GM10847 (cell line): ENCODE measurements around the gene FAM131C.

Experiments
- POLR2A ChIP-seq: IDR thresholded peaks from 2 replicates; pipeline ENCODE4 v1.6.1; 2011; ENCODE audit not compliant: insufficient read length; ENCODE audit errors: extremely low read depth

FAM131C gene

DNA sequence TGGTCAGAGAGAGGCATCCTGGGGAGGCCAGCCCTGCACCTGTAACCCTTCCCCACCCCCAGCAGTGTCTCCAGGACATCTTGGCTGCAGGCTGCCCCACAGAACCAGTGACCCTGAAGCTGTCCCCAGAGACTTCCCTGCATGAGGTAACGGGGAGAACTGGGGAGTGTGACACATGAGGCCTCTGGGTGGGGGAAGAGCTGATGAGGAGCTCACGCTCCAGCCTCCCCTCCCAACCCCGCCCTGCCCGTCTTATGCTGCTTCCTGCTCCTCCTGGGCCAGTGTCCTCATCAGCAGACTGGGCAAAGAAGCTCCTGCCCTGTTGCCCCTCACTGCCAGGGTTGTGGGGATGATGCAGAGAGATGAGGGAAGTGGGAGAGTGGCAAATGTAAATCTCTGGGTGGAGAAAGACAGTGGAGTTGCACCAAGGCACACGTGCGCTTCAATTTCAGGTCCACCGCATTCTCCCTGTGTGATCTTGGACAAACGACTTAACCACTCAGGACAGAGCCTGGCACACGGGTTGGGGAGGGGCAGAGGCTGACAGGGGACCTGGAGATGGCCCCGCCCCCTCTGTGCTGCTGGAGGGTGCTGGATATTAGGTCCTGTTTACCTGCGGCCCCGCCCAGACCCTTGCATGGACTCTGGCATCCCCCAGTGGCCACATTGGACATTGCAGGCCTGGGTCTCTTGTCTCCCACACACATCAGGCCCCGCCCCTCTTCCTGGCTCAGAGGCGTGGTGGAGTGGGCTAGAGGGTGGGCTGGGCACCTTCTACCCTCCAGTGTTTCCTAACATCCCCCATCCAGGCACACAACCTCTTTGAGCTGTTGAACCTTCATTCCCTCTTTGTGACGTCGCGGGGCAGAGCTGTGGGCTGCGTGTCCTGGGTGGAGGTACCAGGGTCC is 17.6 kb downstream of the FAM131C start:
- no peak for TF ChIP-seq POLR2A

DNA sequence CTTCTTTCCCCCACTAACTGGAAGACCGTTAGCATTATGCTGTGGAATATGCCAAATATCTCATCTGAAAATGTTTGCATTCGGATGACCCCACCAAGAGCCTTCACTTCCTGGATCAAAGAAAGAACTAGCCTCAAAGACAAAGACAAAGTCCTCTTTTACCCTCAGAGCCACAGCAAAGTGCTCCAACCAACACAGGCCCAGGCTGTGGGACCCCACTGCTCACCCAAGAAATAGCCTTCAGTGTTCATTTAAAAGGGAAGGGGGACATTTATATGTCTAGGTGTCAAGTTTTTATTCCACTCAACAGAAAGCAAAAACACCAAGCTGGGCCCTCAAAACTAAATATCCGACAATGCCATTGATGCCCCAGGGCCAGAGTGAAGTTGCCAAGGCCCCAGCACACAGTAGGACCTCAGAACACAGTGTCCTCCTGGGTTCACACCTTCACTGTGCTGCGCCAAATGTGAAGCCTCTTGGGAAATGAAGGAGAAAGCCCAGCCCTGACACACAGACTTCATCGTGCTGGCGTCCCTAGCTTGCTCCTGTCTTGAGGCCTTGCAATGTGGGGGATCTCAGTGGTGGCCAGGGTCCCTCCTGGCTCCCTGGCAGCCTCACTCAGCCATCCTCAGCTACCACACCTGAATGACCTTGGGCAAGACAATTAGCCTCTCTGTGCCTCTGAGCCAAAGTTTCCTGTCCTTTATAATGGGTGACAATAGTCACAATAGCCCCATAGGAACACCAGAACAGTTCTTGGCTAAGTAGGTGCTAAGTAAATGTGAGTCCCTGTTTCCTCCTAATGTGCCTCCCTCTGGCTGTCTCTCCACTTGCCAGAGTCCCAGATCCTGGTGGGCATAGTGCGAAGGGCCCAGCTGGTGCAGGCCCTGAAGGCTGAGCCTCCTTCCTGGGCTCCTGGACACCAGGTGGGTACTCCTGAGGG is 18.6 kb downstream of the FAM131C start:
- no peak for TF ChIP-seq POLR2A

DNA sequence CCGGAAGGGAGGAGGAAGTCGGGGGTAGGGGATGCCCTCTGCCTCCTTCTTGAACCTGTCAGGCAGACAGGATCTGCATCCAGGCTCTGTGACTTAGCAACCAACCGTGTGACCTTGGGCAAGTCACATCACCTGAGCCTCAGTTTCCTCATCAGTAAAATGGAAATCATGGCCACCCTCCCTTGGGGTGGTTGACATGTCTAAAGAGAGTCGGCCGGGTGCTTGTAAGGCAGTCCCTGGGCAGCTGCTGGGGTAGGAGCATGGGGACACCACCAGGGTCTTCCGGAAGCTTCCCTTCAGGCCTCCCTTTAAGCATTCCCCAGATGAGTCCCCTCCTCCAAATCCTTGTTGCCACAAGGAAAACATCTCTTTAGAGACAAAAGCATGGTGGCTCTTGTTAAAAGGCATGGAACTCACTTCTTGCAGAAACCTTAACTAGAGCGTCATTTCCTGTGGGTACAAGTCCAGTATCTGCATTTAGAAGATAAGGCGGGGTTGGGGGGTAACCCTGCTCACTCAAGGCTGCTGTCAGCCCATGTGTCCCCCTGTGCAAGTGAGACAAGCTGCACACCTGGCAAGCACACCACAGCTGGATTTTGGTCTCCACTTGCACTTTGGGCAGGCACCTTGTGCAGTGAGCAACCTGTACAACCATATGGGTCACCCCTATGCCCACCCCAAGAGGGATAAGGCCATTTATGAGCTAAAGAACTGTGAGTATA is 19.5 kb downstream of the FAM131C start:
- no peak for TF ChIP-seq POLR2A

DNA sequence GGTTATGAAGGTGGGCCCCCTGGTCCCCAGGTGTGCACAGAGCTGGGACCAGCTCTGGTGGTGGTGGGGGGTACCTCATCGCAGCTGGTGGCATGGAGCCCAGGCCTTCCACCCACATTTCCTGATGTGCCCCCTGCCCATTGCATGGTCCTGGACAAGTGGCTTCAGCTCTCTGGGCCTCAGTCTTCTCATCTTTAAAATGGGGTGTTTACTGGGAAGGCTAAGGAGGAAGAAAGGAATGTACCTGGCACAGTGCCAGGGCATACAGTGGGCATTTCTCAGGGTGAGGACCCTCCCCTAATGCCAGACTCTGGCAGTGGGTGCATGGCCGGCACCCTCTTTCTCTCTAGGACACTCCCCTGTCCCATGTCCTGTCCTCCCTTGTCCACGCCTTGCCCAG is 22.4 kb downstream of the FAM131C start:
- TF ChIP-seq POLR2A = no peak

DNA sequence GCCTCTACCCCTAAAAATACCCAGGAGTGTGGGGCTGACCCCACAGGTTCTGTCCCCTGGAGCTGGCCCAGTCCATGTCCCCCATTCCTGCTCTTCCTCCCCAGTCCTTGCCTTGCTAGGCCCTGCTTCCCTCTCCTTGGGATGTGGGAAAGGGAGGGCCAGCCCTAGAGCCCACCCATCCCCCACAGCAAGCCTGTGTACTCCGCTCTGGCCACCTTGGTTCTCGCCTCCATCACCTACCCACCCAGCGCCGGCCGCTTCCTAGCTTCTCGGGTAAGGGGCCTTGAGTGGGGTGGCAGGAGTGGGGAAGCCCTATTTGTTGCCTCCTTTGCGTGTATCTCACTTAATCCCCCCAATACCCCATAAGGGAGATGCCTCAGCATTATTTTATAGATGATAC is 23.1 kb downstream of the FAM131C start:
- TF ChIP-seq POLR2A = no peak

DNA sequence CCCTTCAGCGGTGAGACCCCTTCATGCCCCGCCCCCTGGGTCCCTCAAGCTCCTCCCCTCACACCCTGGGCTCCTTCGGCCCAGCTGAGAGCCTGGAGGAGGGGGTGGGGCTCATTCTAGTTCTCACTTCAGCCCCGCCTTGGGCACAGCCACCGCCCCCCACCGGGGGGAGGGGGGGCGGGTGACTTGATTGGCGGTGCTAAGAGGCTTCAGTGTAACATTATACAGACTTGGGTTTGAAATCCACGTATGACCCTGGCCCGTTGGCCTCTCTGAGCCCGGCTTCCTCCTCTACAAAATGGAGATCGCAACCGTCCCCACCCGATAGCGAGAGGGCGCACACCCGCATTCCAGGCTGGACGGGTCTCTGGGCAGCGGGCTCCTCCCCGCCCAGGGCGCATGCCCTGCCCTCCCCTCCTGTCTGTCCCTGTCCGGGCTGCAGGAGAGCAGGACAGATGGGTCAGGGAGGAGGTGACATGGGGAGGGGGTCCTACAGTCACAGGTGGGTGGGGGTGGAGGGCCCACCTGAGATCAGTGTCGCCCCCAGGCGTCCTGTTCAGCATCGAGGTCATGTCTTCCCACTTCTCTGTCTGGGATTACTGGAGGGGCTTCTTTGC is 24.8 kb downstream of the FAM131C start:
- no peak for TF ChIP-seq POLR2A

DNA sequence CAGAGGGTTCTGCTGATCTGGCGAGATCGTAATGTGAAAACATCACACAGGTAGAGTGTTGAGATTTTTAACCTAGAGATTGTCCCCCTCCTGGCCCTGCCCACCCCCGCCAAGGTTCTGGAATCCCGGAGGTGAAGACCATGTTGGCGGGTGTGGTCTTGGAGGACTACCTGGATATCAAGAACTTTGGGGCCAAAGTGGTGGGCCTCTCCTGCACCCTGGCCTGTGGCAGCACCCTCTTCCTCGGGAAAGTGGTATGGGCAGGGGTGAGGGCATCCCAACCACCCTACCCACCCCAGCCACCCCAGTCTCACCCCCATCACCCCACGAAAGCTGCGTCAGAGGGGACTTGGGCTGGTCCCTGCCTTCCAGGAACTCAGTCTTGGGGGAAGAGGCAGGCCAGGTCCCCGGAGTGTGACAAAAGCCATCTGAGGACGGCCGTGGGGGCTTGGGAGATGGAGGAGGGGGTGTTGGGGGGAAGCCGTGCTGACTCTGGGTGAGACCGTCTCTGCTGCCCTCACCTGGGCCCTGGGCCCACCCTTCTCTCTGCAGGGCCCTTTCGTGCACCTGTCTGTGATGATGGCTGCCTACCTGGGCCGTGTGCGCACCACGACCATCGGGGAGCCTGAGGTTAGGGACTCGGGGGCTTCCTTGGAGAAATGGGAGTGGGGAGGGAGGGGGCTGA is 25.5 kb downstream of the FAM131C start:
- no peak for TF ChIP-seq POLR2A

DNA sequence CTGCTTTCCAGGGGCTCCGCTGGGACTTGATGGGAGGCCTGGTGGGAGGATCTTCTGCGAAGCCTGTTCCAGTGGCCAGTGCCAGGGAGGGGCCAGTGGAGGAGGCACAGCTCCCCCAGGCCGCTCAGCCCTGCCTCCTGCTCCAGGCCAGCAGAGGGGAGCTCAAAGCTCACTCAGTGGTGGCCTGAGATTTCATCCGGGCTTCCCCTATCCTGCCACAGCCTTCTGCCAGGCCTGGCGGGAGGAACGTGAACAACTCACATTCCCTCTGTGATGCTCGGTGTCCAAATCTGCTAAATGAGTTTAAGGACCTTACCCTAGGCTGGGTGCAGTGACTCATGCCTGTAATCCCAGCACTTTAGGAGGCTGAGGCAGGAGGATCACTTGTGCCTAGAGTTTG is 26.6 kb downstream of the FAM131C start:
- no peak for TF ChIP-seq POLR2A

DNA sequence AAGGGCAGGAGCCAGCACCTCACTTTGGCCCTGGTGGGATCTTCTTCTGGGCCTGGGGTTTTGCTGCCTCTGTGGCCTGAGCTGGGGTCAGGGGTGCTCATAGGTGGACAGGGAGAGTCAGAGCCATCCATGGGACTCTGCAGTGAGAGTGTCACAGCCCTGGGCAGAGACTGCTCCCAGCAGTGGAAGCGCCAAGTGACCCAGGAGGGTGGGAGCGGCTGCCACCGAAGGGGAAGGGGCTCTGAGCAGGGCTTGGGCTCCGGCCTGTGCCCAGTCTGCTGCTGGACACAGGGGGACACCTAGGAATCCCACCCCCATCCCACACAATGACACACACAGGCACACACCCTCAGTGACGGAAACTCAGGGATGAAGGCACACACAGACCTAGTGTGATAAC is 29.5 kb downstream of the FAM131C start:
- no peak for TF ChIP-seq POLR2A

DNA sequence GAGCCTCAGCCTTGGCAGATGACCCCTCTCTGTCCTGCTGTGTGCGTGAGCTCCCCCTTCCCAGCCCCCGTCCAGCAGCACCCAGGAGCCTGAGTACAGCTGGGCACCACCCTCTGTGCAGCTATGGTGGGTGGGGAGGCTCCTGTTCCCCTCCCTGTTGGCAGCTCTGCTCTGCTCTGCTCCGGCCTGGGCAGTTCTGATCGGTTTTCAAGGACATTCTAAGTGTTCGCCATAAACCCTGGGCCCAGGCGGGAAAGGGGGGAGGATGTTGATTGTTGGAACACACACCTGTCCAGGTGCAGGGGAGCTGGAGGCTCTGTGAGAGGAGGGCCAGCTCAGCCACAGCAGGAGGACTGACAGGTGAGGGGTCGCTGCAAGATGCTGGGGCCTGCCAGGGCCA is 29.9 kb downstream of the FAM131C start, which contains the start of gene CLCNKB:
Gene CLCNKB, plus strand, starts transcription at position 262 of the 400 bp plus-strand sequence. CDS start 711 bp downstream, outside the sequence.
- TF ChIP-seq POLR2A = no peak

DNA sequence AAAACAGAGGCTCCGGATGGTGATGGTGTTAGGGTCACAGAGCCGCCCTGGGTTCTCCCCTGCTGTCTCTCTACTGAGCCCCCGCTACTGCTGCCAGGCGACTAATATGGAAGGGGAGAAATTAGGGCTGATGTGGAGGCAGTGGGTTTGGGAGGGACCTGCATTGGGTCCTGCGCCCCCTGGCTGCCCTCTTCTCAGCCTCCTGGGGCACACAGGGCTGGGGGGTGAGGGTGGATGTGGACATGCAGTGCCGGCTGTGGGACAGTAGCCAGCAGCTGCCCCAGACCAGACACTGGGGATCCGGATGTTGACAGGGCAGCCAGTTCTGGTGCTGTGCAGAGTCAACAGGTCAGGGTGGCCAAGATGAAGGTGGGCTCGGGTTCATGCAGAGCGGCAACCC is 31.4 kb downstream of the FAM131C start:
- TF ChIP-seq POLR2A = no peak

DNA sequence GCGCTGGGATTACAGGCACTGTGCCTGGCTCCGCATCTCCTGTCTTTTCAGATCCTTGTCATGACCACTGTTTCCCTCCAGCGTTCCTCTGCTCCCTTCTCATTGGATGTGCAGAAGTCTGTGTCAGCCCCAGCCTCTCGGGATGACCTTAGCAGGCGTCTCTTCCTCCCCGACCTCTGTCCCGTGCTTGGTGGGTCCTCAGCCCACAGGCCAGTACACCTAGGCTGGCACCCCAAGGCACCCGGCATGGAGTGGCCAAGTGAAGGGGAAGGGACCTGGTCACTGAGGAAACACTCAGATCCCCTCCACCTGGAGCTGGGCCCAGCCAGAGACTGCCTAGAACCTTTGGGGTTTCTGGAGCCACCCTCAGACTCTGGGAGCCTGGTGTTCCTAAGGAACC is 32.3 kb downstream of the FAM131C start:
- no peak for TF ChIP-seq POLR2A

DNA sequence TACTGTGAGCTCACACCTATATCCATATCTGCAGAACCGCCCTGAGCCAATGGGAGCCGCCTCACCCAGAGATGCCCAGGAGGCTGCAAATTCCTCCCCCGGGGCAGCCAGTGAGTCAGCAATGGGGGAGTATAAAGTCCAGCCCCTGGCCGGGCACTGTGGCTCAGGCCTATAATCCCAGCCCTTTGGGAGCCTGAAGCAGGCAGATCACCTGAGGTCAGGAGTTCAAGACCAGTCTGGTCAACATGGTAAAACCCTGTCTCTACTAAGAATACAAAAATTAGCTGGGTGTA is 34.9 kb downstream of the FAM131C start:
- TF ChIP-seq POLR2A = no peak

DNA sequence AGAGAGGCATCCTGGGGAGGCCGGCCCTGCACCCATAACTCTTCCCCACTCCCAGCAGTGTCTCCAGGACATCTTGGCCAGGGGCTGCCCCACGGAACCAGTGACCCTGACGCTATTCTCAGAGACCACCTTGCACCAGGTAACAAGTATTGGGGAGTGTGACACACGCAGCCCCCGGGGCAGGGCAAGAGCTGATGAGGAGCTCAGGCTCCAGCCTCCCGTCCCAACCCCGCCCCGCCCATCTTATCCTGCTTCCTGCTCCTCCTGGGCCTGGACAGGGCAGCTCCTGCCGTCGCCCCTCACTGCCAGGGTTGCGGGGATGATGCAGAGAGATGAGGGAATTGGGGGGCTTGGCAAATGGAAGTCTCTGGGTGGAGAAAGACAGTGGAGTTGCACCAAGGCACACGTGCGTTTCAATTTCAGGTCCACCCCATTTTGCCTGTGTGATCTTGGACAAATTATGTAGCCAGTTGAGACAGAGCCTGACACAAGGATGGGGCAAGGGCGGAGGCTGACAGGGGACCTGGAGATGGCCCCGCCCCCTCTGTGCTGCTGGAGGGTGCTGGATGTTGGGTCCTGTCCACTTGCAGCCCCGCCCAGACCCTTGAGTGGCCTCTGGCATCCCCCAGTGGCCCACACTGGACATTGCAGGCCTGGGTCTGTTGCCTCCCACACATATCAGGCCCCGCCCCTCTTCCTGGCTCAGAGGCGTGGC is 40.9 kb downstream of the FAM131C start:
- TF ChIP-seq POLR2A = no peak

DNA sequence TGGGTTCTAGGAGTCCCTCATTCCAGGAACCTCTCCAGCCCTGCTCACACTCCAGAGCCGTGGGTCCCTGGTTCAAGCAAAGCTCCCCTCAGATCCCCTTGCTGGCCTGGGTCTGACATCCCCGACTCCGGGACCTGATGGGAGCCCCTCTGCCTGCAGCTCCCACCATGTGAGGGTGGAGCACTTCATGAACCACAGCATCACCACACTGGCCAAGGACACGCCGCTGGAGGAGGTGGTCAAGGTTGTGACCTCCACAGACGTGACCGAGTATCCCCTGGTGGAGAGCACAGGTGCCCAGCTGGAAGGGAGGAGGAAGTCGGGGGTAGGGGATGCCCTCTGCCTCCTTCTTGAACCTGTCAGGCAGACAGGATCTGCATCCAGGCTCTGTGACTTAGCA is 41.9 kb downstream of the FAM131C start:
- no peak for TF ChIP-seq POLR2A
